Astrocyte of the cerebellum (primary cell): ENCODE measurements around the gene RAB28.

Experiments used
- DNase-seq: peaks from one replicate; pipeline ENCODE4 v3.0.0-alpha.2; 2011; ENCODE audit warnings: low read depth
- H3K4me3 ChIP-seq: 2 replicates; pipeline ENCODE4 v1.5.1; 2011; ENCODE audit warnings: mild to moderate bottlenecking, low read depth, low read length, moderate library complexity
- in situ Hi-C: cut with HindIII; loops from 2 replicates; pipeline ENCODE4 v1.10.0; 2017; ENCODE audit warnings: low sequenced_read_pairs
- TF ChIP-seq, protein P1 (sequence below): IDR thresholded peaks from 2 replicates; pipeline ENCODE4 v1.5.1; 2012; ENCODE audit warnings: low read length, low read depth, moderate library complexity, mild to moderate bottlenecking; ENCODE audit errors: missing control alignments

The RAB28 gene

DNA sequence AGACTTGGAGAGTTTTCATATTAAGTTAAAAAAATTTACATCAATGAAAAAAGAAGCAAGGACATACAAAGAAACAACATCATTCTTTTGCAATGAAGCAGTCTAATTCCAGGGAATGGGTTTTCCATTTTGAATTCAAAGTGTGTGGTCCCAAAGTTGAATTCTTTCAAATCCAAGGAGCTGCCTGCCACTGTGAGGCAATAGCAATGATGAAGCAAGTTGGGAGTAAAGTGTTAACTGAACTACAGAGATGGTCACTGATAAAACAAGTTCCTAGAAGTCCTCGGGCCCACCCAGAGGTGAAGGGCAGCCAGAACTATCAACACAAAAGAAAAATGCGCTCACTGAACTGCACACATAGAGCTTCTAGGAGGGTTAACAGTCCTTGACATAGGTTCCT is 115.9 kb downstream of the RAB28 start:
- TF ChIP-seq, protein P1, sequence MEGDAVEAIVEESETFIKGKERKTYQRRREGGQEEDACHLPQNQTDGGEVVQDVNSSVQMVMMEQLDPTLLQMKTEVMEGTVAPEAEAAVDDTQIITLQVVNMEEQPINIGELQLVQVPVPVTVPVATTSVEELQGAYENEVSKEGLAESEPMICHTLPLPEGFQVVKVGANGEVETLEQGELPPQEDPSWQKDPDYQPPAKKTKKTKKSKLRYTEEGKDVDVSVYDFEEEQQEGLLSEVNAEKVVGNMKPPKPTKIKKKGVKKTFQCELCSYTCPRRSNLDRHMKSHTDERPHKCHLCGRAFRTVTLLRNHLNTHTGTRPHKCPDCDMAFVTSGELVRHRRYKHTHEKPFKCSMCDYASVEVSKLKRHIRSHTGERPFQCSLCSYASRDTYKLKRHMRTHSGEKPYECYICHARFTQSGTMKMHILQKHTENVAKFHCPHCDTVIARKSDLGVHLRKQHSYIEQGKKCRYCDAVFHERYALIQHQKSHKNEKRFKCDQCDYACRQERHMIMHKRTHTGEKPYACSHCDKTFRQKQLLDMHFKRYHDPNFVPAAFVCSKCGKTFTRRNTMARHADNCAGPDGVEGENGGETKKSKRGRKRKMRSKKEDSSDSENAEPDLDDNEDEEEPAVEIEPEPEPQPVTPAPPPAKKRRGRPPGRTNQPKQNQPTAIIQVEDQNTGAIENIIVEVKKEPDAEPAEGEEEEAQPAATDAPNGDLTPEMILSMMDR: no peak
- H3K4me3 ChIP-seq: no peak overlapping the region
- DNase-seq: no peak
- in situ Hi-C loops: no loop called here

DNA sequence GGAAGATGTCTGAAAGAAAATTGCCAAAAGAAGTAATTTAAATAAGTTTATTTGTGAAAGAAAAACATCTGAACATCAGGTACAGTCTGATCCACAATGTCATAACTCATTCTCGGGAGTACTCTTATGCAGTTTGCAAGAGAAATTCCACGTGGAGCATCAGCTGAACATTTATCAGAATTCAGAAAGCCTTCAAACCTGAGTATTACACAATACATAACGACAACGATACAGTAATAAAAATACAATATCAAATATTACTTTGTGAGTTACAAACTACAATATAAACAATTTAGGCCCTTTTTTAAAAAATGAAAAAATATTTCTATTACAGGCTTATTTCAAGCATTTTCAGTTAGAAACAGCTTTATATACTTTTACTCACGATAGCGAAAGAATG is 116.4 kb downstream of the RAB28 start:
- no peak overlapping the region for H3K4me3 ChIP-seq
- TF ChIP-seq, protein P1: no peak
- in situ Hi-C loops: no loop called here
- no peak for DNase-seq

DNA sequence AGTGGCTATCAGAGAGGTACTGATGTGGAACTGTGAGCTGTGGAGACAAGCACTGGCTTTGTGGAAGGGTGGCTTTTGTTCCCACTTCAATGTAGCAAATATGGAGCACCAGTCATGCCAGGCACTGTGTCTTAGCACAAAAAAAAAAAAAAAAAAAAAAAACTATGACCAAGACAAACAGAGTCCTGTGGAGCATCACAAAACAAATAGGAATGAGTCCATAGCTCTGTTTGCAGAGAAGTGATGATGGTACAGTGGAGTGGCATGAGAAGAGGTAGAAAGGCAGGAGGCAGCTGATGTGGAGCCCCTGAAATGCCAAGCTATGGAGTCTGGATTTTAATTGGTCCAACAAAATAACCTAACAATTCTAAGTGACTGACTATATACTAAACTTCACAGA is 116.9 kb downstream of the RAB28 start:
- in situ Hi-C loops: no loop called here
- no peak overlapping the region for H3K4me3 ChIP-seq
- TF ChIP-seq, protein P1: no peak
- DNase-seq: no peak

DNA sequence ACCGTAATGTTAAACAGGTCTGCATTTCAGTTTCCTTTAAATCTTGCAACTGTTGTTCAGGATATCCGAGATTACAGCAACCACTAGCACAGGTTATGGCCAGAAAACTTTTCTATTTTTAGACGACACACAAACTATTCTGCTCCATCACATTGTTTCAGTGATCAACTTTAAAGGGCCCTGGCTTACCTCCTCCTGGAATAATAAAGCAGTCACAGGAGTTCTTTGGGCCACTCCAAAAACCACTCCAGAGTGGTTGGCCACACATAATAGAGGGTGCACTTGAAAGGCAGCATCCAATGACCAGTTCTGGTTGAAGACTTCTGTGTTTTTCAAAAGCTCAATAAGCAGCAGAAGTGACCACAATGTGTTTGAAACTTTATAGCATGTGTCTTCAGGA is 118.9 kb downstream of the RAB28 start:
- TF ChIP-seq, protein P1: no peak
- no peak overlapping the region for H3K4me3 ChIP-seq
- in situ Hi-C loops: no loop called here
- DNase-seq: no peak

DNA sequence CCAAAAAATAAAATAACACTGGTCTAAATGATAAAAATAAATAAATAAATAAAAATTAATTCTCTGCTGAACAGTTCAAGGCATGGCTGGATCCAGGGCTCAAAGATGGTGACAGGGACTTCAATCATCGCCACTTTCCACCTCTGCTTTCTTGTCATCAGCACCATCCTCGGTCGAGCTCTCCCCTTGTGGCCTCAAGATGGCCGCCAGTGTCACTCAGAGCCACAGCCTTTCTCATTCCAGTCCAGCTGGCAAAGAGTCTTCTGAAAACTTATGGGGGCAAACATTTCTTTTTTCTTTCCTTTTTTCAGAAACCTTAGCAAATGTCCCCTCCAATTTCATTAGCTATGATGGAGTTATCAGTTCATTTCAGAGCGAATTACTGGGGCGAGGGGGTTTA is 119.5 kb downstream of the RAB28 start:
- no peak overlapping the region for H3K4me3 ChIP-seq
- in situ Hi-C loops: no loop called here
- no peak for DNase-seq
- TF ChIP-seq, protein P1: no peak

DNA sequence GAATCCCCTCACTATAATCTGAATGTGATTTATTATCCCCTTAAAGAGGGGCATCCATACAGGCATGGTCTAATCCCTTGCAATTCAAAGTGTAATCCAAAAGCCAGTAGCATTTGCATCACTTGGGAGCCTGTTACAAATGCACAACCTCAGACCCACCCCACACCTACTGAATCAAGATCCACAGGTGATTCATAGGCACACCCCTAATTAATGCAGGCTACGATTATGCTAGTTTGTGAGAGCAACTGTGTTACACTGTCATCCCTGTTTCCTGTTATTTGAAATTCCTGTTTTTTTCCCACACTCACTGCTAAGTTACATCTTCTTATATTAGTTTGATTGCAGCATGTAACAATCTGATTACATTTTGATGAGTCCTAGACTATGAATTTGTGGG is 120.0 kb downstream of the RAB28 start:
- no peak for DNase-seq
- in situ Hi-C loops: no loop called here

More for the DNA sequence above, 120.0 kb downstream of the RAB28 start:
- no peak overlapping the region for H3K4me3 ChIP-seq
- TF ChIP-seq, protein P1: no peak
